H9 (cell line): ENCODE results near the gene KLHDC9. TPM values are rescaled to one million over a fixed set of nuclear protein-coding genes. Genes with fewer than 3 reads are reported as not detected.

Experiments
- DNase-seq: peaks from one replicate; pipeline ENCODE4 v3.0.0-alpha.2; 2017
- H2AFZ ChIP-seq: one replicate; pipeline ENCODE4 v1.6.1; 2013; ENCODE audit warnings: mild to moderate bottlenecking, low read length, control low read depth, moderate library complexity
- H2AK5ac ChIP-seq: 2 replicates; pipeline ENCODE4 v1.6.1; 2013; ENCODE audit warnings: low read length, control low read depth, mixed read lengths; ENCODE audit not compliant: insufficient read length
- H2BK120ac ChIP-seq: one replicate; pipeline ENCODE4 v1.6.1; 2013; ENCODE audit warnings: low read depth, mild to moderate bottlenecking, low read length, control low read depth, inconsistent platforms; ENCODE audit not compliant: poor library complexity, severe bottlenecking
- H2BK12ac ChIP-seq: 2 replicates; pipeline ENCODE4 v1.6.1; 2013; ENCODE audit warnings: low read length, control low read depth, mixed read lengths, low read depth; ENCODE audit not compliant: insufficient read length
- H2BK15ac ChIP-seq: 2 replicates; pipeline ENCODE4 v1.6.1; 2013; ENCODE audit warnings: low read depth, low read length, control low read depth
- H2BK20ac ChIP-seq: one replicate; pipeline ENCODE4 v1.6.1; 2013; ENCODE audit warnings: low read depth, mild to moderate bottlenecking, low read length, control low read depth, inconsistent platforms; ENCODE audit not compliant: poor library complexity, severe bottlenecking
- H2BK5ac ChIP-seq: 2 replicates; pipeline ENCODE4 v1.6.1; 2013; ENCODE audit warnings: low read length, control low read depth, mixed read lengths; ENCODE audit not compliant: insufficient read length
- H3K14ac ChIP-seq: 2 replicates; pipeline ENCODE4 v1.6.1; 2013; ENCODE audit warnings: low read length, control low read depth; ENCODE audit not compliant: insufficient read depth
- H3K18ac ChIP-seq: 2 replicates; pipeline ENCODE4 v1.6.1; 2013; ENCODE audit warnings: low read depth, mild to moderate bottlenecking, mixed read lengths, low read length, control low read depth; ENCODE audit not compliant: insufficient read length
- H3K23ac ChIP-seq: 2 replicates; pipeline ENCODE4 v1.6.1; 2013; ENCODE audit warnings: low read length, control low read depth, mixed read lengths, low read depth; ENCODE audit not compliant: insufficient read length
- H3K23me2 ChIP-seq: 2 replicates; pipeline ENCODE4 v1.6.1; 2013; ENCODE audit warnings: low read depth, mild to moderate bottlenecking, mixed read lengths, low read length, control low read depth; ENCODE audit not compliant: insufficient read length, poor library complexity, severe bottlenecking
- H3K27ac ChIP-seq: 2 replicates; pipeline ENCODE4 v1.5.1; 2013; ENCODE audit warnings: low read length, control low read depth, mixed read lengths, low read depth; ENCODE audit not compliant: insufficient read length
- H3K27me3 ChIP-seq: 2 replicates; pipeline ENCODE4 v1.6.1; 2013; ENCODE audit warnings: low read length, control low read depth, inconsistent platforms; ENCODE audit not compliant: insufficient read depth
- H3K4ac ChIP-seq: 2 replicates; pipeline ENCODE4 v1.6.1; 2013; ENCODE audit warnings: low read depth, mild to moderate bottlenecking, control low read depth, inconsistent platforms, low read length, moderate library complexity
- H3K4me1 ChIP-seq: 2 replicates; pipeline ENCODE4 v1.6.1; 2013; ENCODE audit warnings: low read length, control low read depth, inconsistent platforms; ENCODE audit not compliant: insufficient read depth
- H3K4me2 ChIP-seq: 2 replicates; pipeline ENCODE4 v1.6.1; 2013; ENCODE audit warnings: low read length, control low read depth, mixed read lengths; ENCODE audit not compliant: insufficient read length, insufficient read depth
- H3K56ac ChIP-seq: 2 replicates; pipeline ENCODE4 v1.6.1; 2013; ENCODE audit warnings: low read depth, mild to moderate bottlenecking, mixed read lengths, low read length, control low read depth; ENCODE audit not compliant: insufficient read length
- H3K79me1 ChIP-seq: 2 replicates; pipeline ENCODE4 v1.6.1; 2013; ENCODE audit warnings: low read depth, mild to moderate bottlenecking, moderate library complexity, low read length, control low read depth, inconsistent platforms; ENCODE audit not compliant: insufficient read depth, poor library complexity, severe bottlenecking
- H3K79me2 ChIP-seq: 2 replicates; pipeline ENCODE4 v1.6.1; 2013; ENCODE audit warnings: low read length, control low read depth, inconsistent platforms; ENCODE audit not compliant: insufficient read depth
- H3K9ac ChIP-seq: 2 replicates; pipeline ENCODE4 v1.6.1; 2013; ENCODE audit warnings: low read length, control low read depth, mixed read lengths; ENCODE audit not compliant: insufficient read length; ENCODE audit errors: extremely low read depth
- H3K9me3 ChIP-seq: one replicate; pipeline ENCODE4 v1.6.1; 2013; ENCODE audit warnings: low read depth, low read length, inconsistent platforms; ENCODE audit not compliant: control insufficient read depth
- H3T11ph ChIP-seq: one replicate; pipeline ENCODE4 v1.6.1; 2013; ENCODE audit warnings: mild to moderate bottlenecking, low read length, control low read depth, inconsistent platforms
- H4K20me1 ChIP-seq: one replicate; pipeline ENCODE4 v1.6.1; 2013; ENCODE audit not compliant: control insufficient read depth, insufficient read length, insufficient read depth
- H4K5ac ChIP-seq: 2 replicates; pipeline ENCODE4 v1.6.1; 2013; ENCODE audit warnings: low read depth, mild to moderate bottlenecking, mixed read lengths, low read length, control low read depth; ENCODE audit not compliant: insufficient read length
- H4K8ac ChIP-seq: replicated peaks from 2 replicates; pipeline ENCODE4 v1.6.1; 2013; ENCODE audit warnings: low read length, control low read depth, mixed read lengths, low read depth; ENCODE audit not compliant: insufficient read length
- H4K91ac ChIP-seq: 2 replicates; pipeline ENCODE4 v1.6.1; 2013; ENCODE audit warnings: low read depth, mild to moderate bottlenecking, moderate library complexity, mixed read lengths, low read length, control low read depth; ENCODE audit not compliant: insufficient read length
- H3K27ac Mint-ChIP-seq, 3 experiments: 2 replicates in 2 of 3; 3 replicates in 1 of 3; pipeline ENCODE4 v1.8.0; 2020 to 2021; ENCODE audit warnings: mixed read lengths in 3 of 3, mild to moderate bottlenecking in 1 of 3, moderate library complexity in 1 of 3
- H3K27me3 Mint-ChIP-seq: 2 replicates; pipeline ENCODE4 v1.8.0; 2021; ENCODE audit warnings: low read depth, mild to moderate bottlenecking, moderate library complexity, mixed read lengths
- H3K36me3 Mint-ChIP-seq, 3 experiments: 2 replicates in 2 of 3; 3 replicates in 1 of 3; pipeline ENCODE4 v1.8.0; 2020 to 2021; ENCODE audit warnings: low read depth in 3 of 3, mixed read lengths in 3 of 3; ENCODE audit not compliant: insufficient read depth in 1 of 3
- H3K4me1 Mint-ChIP-seq, 2 experiments: 2 replicates each; pipeline ENCODE4 v1.8.0; 2020; ENCODE audit warnings: mixed read lengths in 2 of 2
- H3K4me3 Mint-ChIP-seq, 2 experiments: 2 replicates in 1 of 2; 3 replicates in 1 of 2; pipeline ENCODE4 v1.8.0; 2020 to 2021; ENCODE audit warnings: mild to moderate bottlenecking in 2 of 2, mixed read lengths in 2 of 2, moderate library complexity in 1 of 2
- H3K9me3 Mint-ChIP-seq, 2 experiments: 2 replicates in 1 of 2; 3 replicates in 1 of 2; pipeline ENCODE4 v1.8.0; 2020; ENCODE audit warnings: mild to moderate bottlenecking in 2 of 2, mixed read lengths in 2 of 2, moderate library complexity in 1 of 2
- CTCF ChIP-seq: fragments of 200-600 bp; sonication (generic); conservative IDR thresholded peaks from 3 replicates; pipeline ENCODE4 v1.8.0; 2021; ENCODE audit warnings: antibody characterized with exemption, mild to moderate bottlenecking
- WGBS: extraction: QIAGEN DNeasy Blood & Tissue Kit; methylation state at CpG from one replicate; pipeline ENCODE4 v1.1.7; 2013; ENCODE audit warnings: missing lambda C conversion rate, low lambda C conversion rate, mixed read lengths; ENCODE audit not compliant: insufficient read length; ENCODE audit errors: extremely low coverage; 5-methylcytosine and 5-hydroxymethylcytosine counted together
- total RNA-seq: library from RNA; stranded (reverse); gene quantifications from 2 replicates; pipeline ENCODE4 v1.2.1, GENCODE V29; 2021

KLHDC9 gene
- total RNA-seq, 1 experiment from 2014 or later: 6.6 TPM

- Mint-ChIP-seq H3K4me3 (no peak overlapping the region), H3K4me1 (no peaks in the 10 kb centered on the region), H3K36me3 (peaks cover 4 to 19% (median 16%) of the 10 kb centered on the region in 3 experiments), H3K27me3 (no peaks in the 10 kb centered on the region), H3K27ac (no peak overlapping the region), H3K9me3 (no peaks in the 10 kb centered on the region)
- H3K27ac ChIP-seq: no peak overlapping the region
- H4K5ac ChIP-seq: no peak overlapping the region
- H3K79me2 ChIP-seq: peaks cover 1% of the 10 kb centered on the region; the same call in 1 of the 2 replicates
- peaks cover 7% of the 10 kb centered on the region for H3K79me1 ChIP-seq
- H3T11ph ChIP-seq: no peak overlapping the region
- H4K20me1 ChIP-seq: no peaks in the 10 kb centered on the region
- no peaks in the 10 kb centered on the region for H3K4me1 ChIP-seq
- no peak overlapping the region for H4K8ac ChIP-seq
- H4K91ac ChIP-seq: no peak overlapping the region
- H3K4me2 ChIP-seq: no peak overlapping the region
- no peak overlapping the region for H3K23ac ChIP-seq
- no CpG with 5 or more reads among the region's 1 CpG for WGBS
- H2BK15ac ChIP-seq: no peak overlapping the region
- H3K56ac ChIP-seq: no peak overlapping the region
- H3K18ac ChIP-seq: no peak overlapping the region
- TF ChIP-seq CTCF: no peak
- no peaks in the 10 kb centered on the region for H3K27me3 ChIP-seq
- no peak overlapping the region for H2BK120ac ChIP-seq
- H3K9me3 ChIP-seq: no peaks in the 10 kb centered on the region
- no peak overlapping the region for H2AK5ac ChIP-seq
- H3K14ac ChIP-seq: no peak overlapping the region
- no peak overlapping the region for H3K4ac ChIP-seq
- H2BK5ac ChIP-seq: no peak overlapping the region
- no peak overlapping the region for H3K9ac ChIP-seq
- DNase-seq: no peak
- H2BK20ac ChIP-seq: no peak overlapping the region
- H2AFZ ChIP-seq: no peak overlapping the region
- H2BK12ac ChIP-seq: no peak overlapping the region
- no peaks in the 10 kb centered on the region for H3K23me2 ChIP-seq
Measured at GRCh38 chr1:161106431-161106830, 8.3 kb downstream of the KLHDC9 start.
